ENCODE data around the gene CNTN4. TPM values are rescaled to one million over a fixed set of nuclear protein-coding genes. Genes with fewer than 3 reads are reported as not detected.
A peak's percentile ranks its signal among the peaks of the same experiment; 100 is the strongest.

Gene CNTN4
- total RNA-seq, 4 donors from 2014 or later: 6.6 to 10.7 (median 9.7) TPM

GRCh38 chr3:2153547-2153946 is 54.9 kb downstream of the CNTN4 start:
- H3K27ac ChIP-seq (replicated peaks in 1 of 4): no peak overlapping the region
- H3K4me1 ChIP-seq: no peaks in the 10 kb centered on the region
- no peak for DNase-seq (ENCODE audit: extremely low spot score)
- TF ChIP-seq POLR2A (IDR thresholded peaks at IDR 0.05; ENCODE audit: low read depth) (no peak), EP300 (IDR thresholded peaks at IDR 0.05) (no peak), CTCF (IDR thresholded peaks at IDR 0.05) (no peak), POLR2AphosphoS5 (IDR thresholded peaks at IDR 0.05) (no peak)
- peaks cover 0 to 6% (median 0%) of the 10 kb centered on the region in 4 donors for H3K27me3 ChIP-seq
- intact Hi-C loops (cut with DNase I): no loop called here
- no peaks in the 10 kb centered on the region for H3K9me3 ChIP-seq
- WGBS: 79% methylated on average over 5 of the region's 5 CpGs
- no peak overlapping the region for H3K4me3 ChIP-seq
- H3K36me3 ChIP-seq: no peaks in the 10 kb centered on the region

- Histone ChIP-seq H3K27ac (replicated peaks in 1 of 4) (no peak overlapping the region), H3K36me3 (no peaks in the 10 kb centered on the region), H3K27me3 (peaks cover 0 to 6% (median 0%) of the 10 kb centered on the region in 4 donors), H3K4me3 (no peak overlapping the region), H3K9me3 (no peaks in the 10 kb centered on the region), H3K4me1 (no peaks in the 10 kb centered on the region)
- 22% methylated on average over 3 of the region's 3 CpGs for WGBS
- DNase-seq (ENCODE audit: extremely low spot score): no peak
- TF ChIP-seq POLR2AphosphoS5 (IDR thresholded peaks at IDR 0.05) (no peak), POLR2A (IDR thresholded peaks at IDR 0.05; ENCODE audit: low read depth) (no peak), EP300 (IDR thresholded peaks at IDR 0.05) (no peak), CTCF (IDR thresholded peaks at IDR 0.05) (no peak)
- intact Hi-C loops (cut with DNase I): no loop called here
Measured at GRCh38 chr3:2154621-2155020, 56.0 kb downstream of the CNTN4 start.

- intact Hi-C loops (cut with DNase I): no loop called here
- H3K36me3 ChIP-seq: no peaks in the 10 kb centered on the region
- WGBS: 71% methylated on average over 19 of the region's 19 CpGs
- no peaks in the 10 kb centered on the region for H3K4me1 ChIP-seq
- H3K9me3 ChIP-seq: no peaks in the 10 kb centered on the region
- H3K4me3 ChIP-seq: no peak overlapping the region
- DNase-seq (ENCODE audit: extremely low spot score): no peak
- peaks cover 0 to 6% (median 0%) of the 10 kb centered on the region in 4 donors for H3K27me3 ChIP-seq
- no peak overlapping the region for H3K27ac ChIP-seq (replicated peaks in 1 of 4)
- peak in 1 of 3 experiments; percentile 17 for TF ChIP-seq CTCF (IDR thresholded peaks at IDR 0.05)
- TF ChIP-seq EP300 (IDR thresholded peaks at IDR 0.05): no peak
Measured at GRCh38 chr3:2156244-2156847, 57.7 kb downstream of the CNTN4 start.

GRCh38 chr3:2158828-2159227 is 60.2 kb downstream of the CNTN4 start:
- 65% methylated on average over 3 of the region's 3 CpGs for WGBS
- H3K36me3 ChIP-seq: no peaks in the 10 kb centered on the region
- TF ChIP-seq CTCF (IDR thresholded peaks at IDR 0.05): no peak
- TF ChIP-seq POLR2AphosphoS5 (IDR thresholded peaks at IDR 0.05): no peak
- no peak for TF ChIP-seq POLR2A (IDR thresholded peaks at IDR 0.05; ENCODE audit: low read depth)
- TF ChIP-seq EP300 (IDR thresholded peaks at IDR 0.05): no peak
- H3K4me1 ChIP-seq: no peaks in the 10 kb centered on the region
- peaks cover 0 to 6% (median 0%) of the 10 kb centered on the region in 4 donors for H3K27me3 ChIP-seq
- intact Hi-C loops (cut with DNase I): no loop called here
- H3K4me3 ChIP-seq: no peak overlapping the region
- DNase-seq (ENCODE audit: extremely low spot score): no peak
- no peaks in the 10 kb centered on the region for H3K9me3 ChIP-seq
- H3K27ac ChIP-seq (replicated peaks in 1 of 4): no peak overlapping the region

DNA sequence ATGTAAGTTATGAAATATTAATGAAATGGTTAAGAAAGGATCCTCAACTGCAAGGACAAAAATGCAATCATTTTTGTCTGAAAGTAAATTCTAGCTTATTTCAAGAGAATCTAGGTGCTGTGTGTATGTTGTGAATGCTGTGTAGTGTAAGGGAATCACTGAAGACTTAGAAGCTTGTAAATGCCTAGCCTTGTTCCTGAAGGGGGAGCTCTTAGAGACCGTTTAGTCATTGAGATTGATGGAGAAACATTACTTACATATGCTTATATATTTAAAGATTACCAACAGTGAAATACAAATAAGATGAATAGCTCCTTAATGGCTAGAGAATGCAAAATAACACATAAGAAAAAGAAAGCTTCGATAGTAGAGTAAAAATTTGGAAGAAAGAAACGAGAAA is 67.9 kb downstream of the CNTN4 start:
- WGBS: 41% methylated on average over 3 of the region's 3 CpGs
- no peaks in the 10 kb centered on the region for H3K4me1 ChIP-seq
- no peak overlapping the region for H3K4me3 ChIP-seq
- TF ChIP-seq CTCF (IDR thresholded peaks at IDR 0.05): no peak
- TF ChIP-seq POLR2A (IDR thresholded peaks at IDR 0.05; ENCODE audit: low read depth): no peak
- TF ChIP-seq POLR2AphosphoS5 (IDR thresholded peaks at IDR 0.05): no peak
- TF ChIP-seq EP300 (IDR thresholded peaks at IDR 0.05): no peak
- DNase-seq (ENCODE audit: extremely low spot score): no peak
- H3K27me3 ChIP-seq: no peaks in the 10 kb centered on the region
- H3K9me3 ChIP-seq: no peaks in the 10 kb centered on the region
- H3K36me3 ChIP-seq: no peaks in the 10 kb centered on the region
- intact Hi-C loops (cut with DNase I): no loop called here
- H3K27ac ChIP-seq (replicated peaks in 1 of 4): no peak overlapping the region
